Measurements from ENCODE around the gene MGAT3. TPM values are rescaled to one million over a fixed set of nuclear protein-coding genes. Genes with fewer than 3 reads are reported as not detected.

Gene MGAT3
- total RNA-seq, 1 experiment from 2014 or later: 0.20 TPM

GRCh38 chr22:39466228-39467006 lies 9.6 kb downstream of the MGAT3 start:
- ChIA-PET CTCF (no interaction called here), RAD21 (ENCODE audit: low non-redundant PET in 1 of 2, low total read pairs in 2 of 2, uncharacterized antibody in 2 of 2, unreplicated experiment in 2 of 2) (no interaction called here), POLR2A (no interaction called here)
- H3K4me3 ChIP-seq (replicated peaks in 1 of 2; ENCODE audit: low read depth in 1 of 2, low read length in 2 of 2): no peak overlapping the region
- no peak overlapping the region for H3K9ac ChIP-seq (ENCODE audit: low read length)
- ATAC-seq (no peak), DNase-seq (ENCODE audit: low read depth, low spot score) (no peak)
- no peaks in the 10 kb centered on the region for H3K36me3 ChIP-seq (ENCODE audit: control insufficient read depth in 1 of 2, insufficient read depth in 2 of 2, low read length in 2 of 2)
- no peaks in the 10 kb centered on the region for H3K9me3 ChIP-seq (ENCODE audit: control insufficient read depth in 1 of 2, insufficient read depth in 1 of 2, low read depth in 1 of 2, low read length in 2 of 2)
- no peak overlapping the region for H3K27ac ChIP-seq (ENCODE audit: low read depth, low read length)
- H2AFZ ChIP-seq (ENCODE audit: low read depth, low read length, poor library complexity, severe bottlenecking): no peak overlapping the region
- H3K27me3 ChIP-seq (ENCODE audit: insufficient read depth, low read length): no peaks in the 10 kb centered on the region
- no TSS peak for BruUV-seq (replicated peaks)
- H3K4me2 ChIP-seq (ENCODE audit: low read length): no peak overlapping the region
- TF ChIP-seq SRF (IDR thresholded peaks at IDR 0.05; ENCODE audit: low read depth): no peak
- TF ChIP-seq MAX (IDR thresholded peaks at IDR 0.05): no peak
- no peak for TF ChIP-seq RAD21 (IDR thresholded peaks at IDR 0.05; ENCODE audit: low read depth)
- TF ChIP-seq ELF1 (IDR thresholded peaks at IDR 0.05; ENCODE audit: borderline replicate concordance, low read depth): no peak
- TF ChIP-seq, protein P1, sequence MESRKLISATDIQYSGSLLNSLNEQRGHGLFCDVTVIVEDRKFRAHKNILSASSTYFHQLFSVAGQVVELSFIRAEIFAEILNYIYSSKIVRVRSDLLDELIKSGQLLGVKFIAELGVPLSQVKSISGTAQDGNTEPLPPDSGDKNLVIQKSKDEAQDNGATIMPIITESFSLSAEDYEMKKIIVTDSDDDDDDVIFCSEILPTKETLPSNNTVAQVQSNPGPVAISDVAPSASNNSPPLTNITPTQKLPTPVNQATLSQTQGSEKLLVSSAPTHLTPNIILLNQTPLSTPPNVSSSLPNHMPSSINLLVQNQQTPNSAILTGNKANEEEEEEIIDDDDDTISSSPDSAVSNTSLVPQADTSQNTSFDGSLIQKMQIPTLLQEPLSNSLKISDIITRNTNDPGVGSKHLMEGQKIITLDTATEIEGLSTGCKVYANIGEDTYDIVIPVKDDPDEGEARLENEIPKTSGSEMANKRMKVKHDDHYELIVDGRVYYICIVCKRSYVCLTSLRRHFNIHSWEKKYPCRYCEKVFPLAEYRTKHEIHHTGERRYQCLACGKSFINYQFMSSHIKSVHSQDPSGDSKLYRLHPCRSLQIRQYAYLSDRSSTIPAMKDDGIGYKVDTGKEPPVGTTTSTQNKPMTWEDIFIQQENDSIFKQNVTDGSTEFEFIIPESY (IDR thresholded peaks at IDR 0.05; ENCODE audit: extremely low read depth, insufficient replicate concordance, low read length): no peak
- TF ChIP-seq, protein P2, sequence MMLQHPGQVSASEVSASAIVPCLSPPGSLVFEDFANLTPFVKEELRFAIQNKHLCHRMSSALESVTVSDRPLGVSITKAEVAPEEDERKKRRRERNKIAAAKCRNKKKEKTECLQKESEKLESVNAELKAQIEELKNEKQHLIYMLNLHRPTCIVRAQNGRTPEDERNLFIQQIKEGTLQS (IDR thresholded peaks at IDR 0.05): no peak
- TF ChIP-seq CEBPB (IDR thresholded peaks at IDR 0.05; ENCODE audit: low read depth): no peak
- no peak for TF ChIP-seq EGR1 (IDR thresholded peaks at IDR 0.05; ENCODE audit: low read depth)
- TF ChIP-seq SP1 (IDR thresholded peaks at IDR 0.05; ENCODE audit: low read depth): no peak
- no peak for TF ChIP-seq REST (IDR thresholded peaks at IDR 0.05; ENCODE audit: low read depth)
- no peak for TF ChIP-seq JUND (IDR thresholded peaks at IDR 0.05)
- TF ChIP-seq CTCF (IDR thresholded peaks at IDR 0.05 in 2 of 3, conservative IDR thresholded peaks at IDR 0.05 in 1 of 3; ENCODE audit: borderline replicate concordance in 1 of 3, insufficient read depth in 1 of 3, low read depth in 2 of 3, low read length in 2 of 3): no peak
- no peak for TF ChIP-seq SIN3A (IDR thresholded peaks at IDR 0.05; ENCODE audit: low read depth)
- no peak for TF ChIP-seq FOSL1 (IDR thresholded peaks at IDR 0.05; ENCODE audit: low read depth)
- no peak for TF ChIP-seq CBX3 (IDR thresholded peaks at IDR 0.05; ENCODE audit: low read depth)
- no peak for TF ChIP-seq POLR2A (IDR thresholded peaks at IDR 0.05; ENCODE audit: borderline replicate concordance, extremely low read depth, insufficient read depth, insufficient read length)
- peaks cover 0 to under 1% of the 10 kb centered on the region in 2 experiments; a peak in 1 of 4 replicates for H3K4me1 ChIP-seq (ENCODE audit: control insufficient read depth in 1 of 2, insufficient read depth in 2 of 2, low read length in 2 of 2)
- intact Hi-C loops (cut with micrococcal nuclease): no loop called here
- no peaks in the 10 kb centered on the region for H4K20me1 ChIP-seq (ENCODE audit: insufficient read depth)
- no peaks in the 10 kb centered on the region for H3K79me2 ChIP-seq (ENCODE audit: insufficient read depth, low read length)
- no peaks in the 10 kb centered on the region for H3K9me2 ChIP-seq (ENCODE audit: insufficient read depth)

Data from HCT116 (cell line).